OCI-LY3 (cell line): ENCODE measurements around the gene VWA2.

ENCODE experiments used
- H2AFZ ChIP-seq: fragments of 200-600, 300-600 bp; shearing (Covaris generic); 2 replicates; pipeline ENCODE4 v1.6.0; 2014; ENCODE audit warnings: antibody characterized with exemption, low read depth, low read length
- H3K27ac ChIP-seq: fragments of 200-600, 300-600 bp; sonication (generic); 2 replicates; pipeline ENCODE4 v1.5.1; 2014; ENCODE audit warnings: mild to moderate bottlenecking, low read length, moderate library complexity, mixed read lengths
- H3K27me3 ChIP-seq: fragments of 200-600, 300-600 bp; sonication (generic); 2 replicates; pipeline ENCODE4 v1.6.1; 2014; ENCODE audit warnings: low read depth, low read length, mixed read lengths
- H3K36me3 ChIP-seq: fragments of 200-600, 300-600 bp; sonication (generic); replicated peaks from 2 replicates; pipeline ENCODE3; 2014; ENCODE audit warnings: low read depth, low read length, mixed read lengths
- H3K4me1 ChIP-seq: fragments of 300-600, 200-600 bp; sonication (generic); 2 replicates; pipeline ENCODE4 v1.6.1; 2014; ENCODE audit warnings: low read length, mixed read lengths
- H3K4me2 ChIP-seq: fragments of 200-600, 300-600 bp; sonication (generic); 2 replicates; pipeline ENCODE4 v1.6.1; 2014; ENCODE audit warnings: low read length, mixed read lengths
- H3K4me3 ChIP-seq: fragments of 300-600, 200-600 bp; sonication (generic); 2 replicates; pipeline ENCODE4 v1.5.1; 2014; ENCODE audit warnings: antibody characterized with exemption, mild to moderate bottlenecking, low read length, moderate library complexity
- H3K79me2 ChIP-seq: fragments of 300-600, 200-600 bp; shearing (Covaris generic); 2 replicates; pipeline ENCODE4 v1.6.1; 2014; ENCODE audit warnings: mild to moderate bottlenecking, low read length, mixed read lengths
- H3K9ac ChIP-seq: fragments of 300-600, 200-600 bp; shearing (Covaris generic); 2 replicates; pipeline ENCODE4 v1.6.0; 2014; ENCODE audit warnings: mild to moderate bottlenecking, low read length, moderate library complexity
- H3K9me3 ChIP-seq: fragments of 200-600, 300-600 bp; shearing (Covaris generic); 2 replicates; pipeline ENCODE4 v1.6.1; 2014; ENCODE audit warnings: low read length, mixed read lengths; ENCODE audit not compliant: insufficient read depth
- H4K20me1 ChIP-seq: fragments of 200-600, 300-600 bp; sonication (generic); 2 replicates; pipeline ENCODE4 v1.6.1; 2016; ENCODE audit warnings: low read length, mixed read lengths; ENCODE audit not compliant: insufficient read depth
- EZH2phosphoT487 ChIP-seq: fragments of 200-600 bp; shearing (Covaris generic); IDR thresholded peaks from 2 replicates; pipeline ENCODE4 v1.6.1; 2018; ENCODE audit warnings: antibody characterized with exemption, mixed run types, low read depth
- TF ChIP-seq, protein P1 (sequence below): fragments of 200-600, 300-600 bp; sonication (generic); IDR thresholded peaks from 2 replicates; pipeline ENCODE4 v1.5.1; 2014; ENCODE audit warnings: antibody characterized with exemption, low read length, low read depth

Gene VWA2

DNA sequence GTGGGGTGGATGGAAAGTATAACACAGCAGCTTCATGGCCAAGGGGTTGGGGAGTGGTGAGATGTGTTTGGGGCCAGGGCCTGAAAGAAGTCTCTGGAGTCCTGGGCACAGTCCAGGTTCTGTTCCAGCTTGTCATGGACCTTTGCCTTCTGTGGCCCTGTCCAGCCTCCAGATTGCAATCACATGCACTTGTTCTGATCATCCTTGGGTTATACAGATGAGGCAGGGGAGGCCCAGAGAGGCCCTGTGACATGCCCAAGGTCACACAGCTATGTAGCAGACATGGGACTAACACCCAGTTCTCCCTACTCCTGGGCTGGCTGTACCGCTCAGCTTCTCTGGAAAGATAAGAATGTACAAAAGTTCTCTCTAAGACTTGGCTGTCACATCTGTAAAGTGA, 11.7 kb downstream of the VWA2 start:
- H3K4me2 ChIP-seq = no peak overlapping the region
- no peaks in the 10 kb centered on the region for H3K79me2 ChIP-seq
- H2AFZ ChIP-seq = no peak overlapping the region
- no peaks in the 10 kb centered on the region for H3K4me1 ChIP-seq
- no peak overlapping the region for H3K27ac ChIP-seq
- no peaks in the 10 kb centered on the region for H3K36me3 ChIP-seq
- no peaks in the 10 kb centered on the region for H4K20me1 ChIP-seq
- no peaks in the 10 kb centered on the region for H3K9me3 ChIP-seq
- H3K4me3 ChIP-seq = no peak overlapping the region
- TF ChIP-seq EZH2phosphoT487 = no peak
- TF ChIP-seq, protein P1, sequence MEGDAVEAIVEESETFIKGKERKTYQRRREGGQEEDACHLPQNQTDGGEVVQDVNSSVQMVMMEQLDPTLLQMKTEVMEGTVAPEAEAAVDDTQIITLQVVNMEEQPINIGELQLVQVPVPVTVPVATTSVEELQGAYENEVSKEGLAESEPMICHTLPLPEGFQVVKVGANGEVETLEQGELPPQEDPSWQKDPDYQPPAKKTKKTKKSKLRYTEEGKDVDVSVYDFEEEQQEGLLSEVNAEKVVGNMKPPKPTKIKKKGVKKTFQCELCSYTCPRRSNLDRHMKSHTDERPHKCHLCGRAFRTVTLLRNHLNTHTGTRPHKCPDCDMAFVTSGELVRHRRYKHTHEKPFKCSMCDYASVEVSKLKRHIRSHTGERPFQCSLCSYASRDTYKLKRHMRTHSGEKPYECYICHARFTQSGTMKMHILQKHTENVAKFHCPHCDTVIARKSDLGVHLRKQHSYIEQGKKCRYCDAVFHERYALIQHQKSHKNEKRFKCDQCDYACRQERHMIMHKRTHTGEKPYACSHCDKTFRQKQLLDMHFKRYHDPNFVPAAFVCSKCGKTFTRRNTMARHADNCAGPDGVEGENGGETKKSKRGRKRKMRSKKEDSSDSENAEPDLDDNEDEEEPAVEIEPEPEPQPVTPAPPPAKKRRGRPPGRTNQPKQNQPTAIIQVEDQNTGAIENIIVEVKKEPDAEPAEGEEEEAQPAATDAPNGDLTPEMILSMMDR = no peak
- H3K27me3 ChIP-seq = no peaks in the 10 kb centered on the region
- H3K9ac ChIP-seq = no peak overlapping the region

GRCh38 chr10:114252092-114252491, 13.0 kb downstream of the VWA2 start:
- no peak overlapping the region for H3K4me3 ChIP-seq

GRCh38 chr10:114252883-114253282, 13.8 kb downstream of the VWA2 start:
- Histone ChIP-seq H3K9me3 (no peaks in the 10 kb centered on the region), H4K20me1 (no peaks in the 10 kb centered on the region), H3K79me2 (no peaks in the 10 kb centered on the region), H3K36me3 (no peaks in the 10 kb centered on the region), H3K4me2 (no peak overlapping the region), H3K27me3 (no peaks in the 10 kb centered on the region), H2AFZ (no peak overlapping the region), H3K27ac (no peak overlapping the region), H3K9ac (no peak overlapping the region), H3K4me3 (no peak overlapping the region), H3K4me1 (no peaks in the 10 kb centered on the region)
- TF ChIP-seq EZH2phosphoT487 = no peak
- TF ChIP-seq, protein P1 = no peak

More at GRCh38 chr10:114252092-114252491, 13.0 kb downstream of the VWA2 start:
- Histone ChIP-seq H3K9me3 (no peaks in the 10 kb centered on the region), H4K20me1 (no peaks in the 10 kb centered on the region), H3K4me2 (no peak overlapping the region), H3K27ac (no peak overlapping the region), H3K79me2 (no peaks in the 10 kb centered on the region), H3K27me3 (no peaks in the 10 kb centered on the region), H3K36me3 (no peaks in the 10 kb centered on the region), H2AFZ (no peak overlapping the region), H3K4me1 (no peaks in the 10 kb centered on the region), H3K9ac (no peak overlapping the region)
- TF ChIP-seq EZH2phosphoT487 = no peak
- TF ChIP-seq, protein P1 = no peak

DNA sequence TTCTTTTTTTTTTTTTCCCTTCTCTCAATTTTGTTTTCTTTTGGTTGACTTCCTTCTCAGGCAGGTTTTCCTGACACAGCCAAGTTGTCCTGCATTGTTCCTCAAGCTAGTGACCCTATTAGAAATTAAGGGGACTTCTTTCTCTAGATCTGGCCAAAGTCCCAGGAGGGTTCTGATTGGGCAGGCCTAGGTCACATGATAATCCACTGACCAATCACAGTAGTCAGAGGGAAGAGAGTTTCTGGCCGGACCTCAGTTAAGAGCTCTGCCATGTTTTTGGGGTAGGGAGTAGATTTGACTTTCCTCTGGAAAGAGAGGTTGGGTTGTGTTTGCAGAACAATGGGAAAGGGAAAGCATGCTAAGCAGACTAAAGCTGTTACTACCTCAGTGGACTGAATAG, 16.2 kb downstream of the VWA2 start:
- no peaks in the 10 kb centered on the region for H3K79me2 ChIP-seq
- no peak overlapping the region for H3K9ac ChIP-seq
- H3K4me3 ChIP-seq = no peak overlapping the region
- no peaks in the 10 kb centered on the region for H3K36me3 ChIP-seq
- H3K27me3 ChIP-seq = no peaks in the 10 kb centered on the region
- TF ChIP-seq, protein P1 = no peak
- TF ChIP-seq EZH2phosphoT487 = no peak
- no peaks in the 10 kb centered on the region for H3K4me1 ChIP-seq
- H4K20me1 ChIP-seq = no peaks in the 10 kb centered on the region
- no peaks in the 10 kb centered on the region for H3K9me3 ChIP-seq
- no peak overlapping the region for H3K4me2 ChIP-seq
- H3K27ac ChIP-seq = no peak overlapping the region
- no peak overlapping the region for H2AFZ ChIP-seq
